K562 (cell line): ENCODE results near the gene GRIK1. TPM values are rescaled to one million over a fixed set of nuclear protein-coding genes. Genes with fewer than 3 reads are reported as not detected.

Experiments
- ATAC-seq: fragments of 200-7000 bp; cut with Tn5 transposase; 3 replicates; pipeline ENCODE4 v1.9.1; 2020; ENCODE audit warnings: moderate library complexity
- BruUV-seq: library from RNA; stranded (reverse); fragments of 400-500 nt; replicated peaks from 2 replicates; lab custom pipeline; 2021; lab: Mats Ljungman, UMichigan
- CTCF ChIA-PET: fragments of 300-600 bp; formaldehyde crosslinking; extraction: SDS; loops from one replicate; lab custom pipeline; 2021; ENCODE audit warnings: low intra/inter-chr PET ratio; lab: Yijun Ruan, JAX
- POLR2A ChIA-PET: fragments of 300-600, 350-650 bp; sonication (Branson Sonifier 250); formaldehyde crosslinking; extraction: SDS; loops from one replicate; lab custom pipeline; 2021; ENCODE audit warnings: antibody characterized with exemption, inconsistent platforms; lab: Yijun Ruan, JAX
- DNase-seq, 4 experiments: peaks; one replicate each; pipeline versions ENCODE4 v3.0.0 to v3.0.0-alpha.2; 2011 to 2018; ENCODE audit warnings: low spot score in 3 of 4, mixed read lengths in 3 of 4; ENCODE audit errors: extremely low read depth in 1 of 4
- FAIRE-seq: peaks from 2 replicates; lab custom pipeline; 2011; peaks lifted over from hg19 to GRCh38; lab: Jason Lieb, UNC
- H2AFZ ChIP-seq: 2 replicates; pipeline ENCODE4 v1.6.0; 2011; ENCODE audit warnings: low read depth, low read length, control low read depth, inconsistent platforms
- H3K27ac ChIP-seq: fragments of 200-600 bp; 3 replicates; pipeline ENCODE4 v1.8.0; 2011; ENCODE audit warnings: low read depth, mild to moderate bottlenecking, control low read depth, inconsistent platforms, low read length, moderate library complexity, mixed read lengths; ENCODE audit errors: extremely low read depth
- H3K27me3 ChIP-seq, 2 experiments: fragments of 300-600 bp in 1 of 2; 2 replicates in 1 of 2; 3 replicates in 1 of 2; pipeline versions ENCODE4 v1.6.0 to v1.8.0; 2011; ENCODE audit warnings: inconsistent platforms in 2 of 2, low read length in 2 of 2, mild to moderate bottlenecking in 1 of 2, mixed read lengths in 1 of 2, moderate library complexity in 1 of 2; ENCODE audit not compliant: control insufficient read depth in 2 of 2, insufficient read depth in 2 of 2
- H3K36me3 ChIP-seq: fragments of 300-600 bp; 3 replicates; pipeline ENCODE4 v1.8.0; 2011; ENCODE audit warnings: mild to moderate bottlenecking, low read length, inconsistent platforms; ENCODE audit not compliant: control insufficient read depth, insufficient read depth
- H3K4me1 ChIP-seq, 2 experiments: fragments of 200-600 bp in 1 of 2; replicated peaks in 1 of 2; 2 replicates in 1 of 2; 3 replicates in 1 of 2; pipeline versions ENCODE4 v1.5.1 to v1.8.0; 2011; ENCODE audit warnings: inconsistent platforms in 2 of 2, low read length in 2 of 2, mild to moderate bottlenecking in 1 of 2, mixed read lengths in 1 of 2, moderate library complexity in 1 of 2; ENCODE audit not compliant: control insufficient read depth in 2 of 2, insufficient read depth in 2 of 2
- H3K4me2 ChIP-seq: 2 replicates; pipeline ENCODE4 v1.6.1; 2011; ENCODE audit warnings: low read length, control low read depth, inconsistent platforms, mixed read lengths; ENCODE audit not compliant: insufficient read depth
- H3K4me3 ChIP-seq: fragments of 200-600 bp; sonication (generic), shearing (Covaris generic); 2 replicates; pipeline ENCODE4 v1.5.1; 2016; ENCODE audit warnings: control low read depth, inconsistent platforms
- H3K79me2 ChIP-seq: fragments of 200-600 bp; 3 replicates; pipeline ENCODE4 v1.8.0; 2011; ENCODE audit warnings: low read length, inconsistent platforms; ENCODE audit not compliant: control insufficient read depth, insufficient read depth
- H3K9ac ChIP-seq, 2 experiments: 2 replicates each; pipeline versions ENCODE4 v1.6.0 to v1.6.1; 2011; ENCODE audit warnings: low read depth in 2 of 2, low read length in 2 of 2, control low read depth in 1 of 2, inconsistent platforms in 1 of 2, mild to moderate bottlenecking in 1 of 2, mixed read lengths in 1 of 2; ENCODE audit not compliant: insufficient read depth in 1 of 2
- H3K9me1 ChIP-seq: one replicate; pipeline ENCODE4 v1.6.0; 2011; ENCODE audit warnings: inconsistent platforms, mild to moderate bottlenecking, low read length, moderate library complexity; ENCODE audit not compliant: control insufficient read depth, insufficient read depth
- H3K9me3 ChIP-seq: replicated peaks from 2 replicates; pipeline ENCODE4 v1.5.1; 2011; ENCODE audit warnings: low read depth, low read length, inconsistent platforms; ENCODE audit not compliant: control insufficient read depth, insufficient read depth
- H4K20me1 ChIP-seq: replicated peaks from 2 replicates; pipeline ENCODE4 v1.6.1; 2011; ENCODE audit warnings: low read length, inconsistent platforms, mixed read lengths; ENCODE audit not compliant: control insufficient read depth, insufficient read depth
- ATF3 ChIP-seq, 2 experiments: fragments of 450-650 bp in 1 of 2; sonication (generic) in 1 of 2; formaldehyde crosslinking in 1 of 2; IDR thresholded peaks in 1 of 2; conservative IDR thresholded peaks in 1 of 2; 2 replicates each; pipeline versions ENCODE4 v1.6.1 to v1.8.1; 2016 to 2023; ENCODE audit warnings: mild to moderate bottlenecking in 2 of 2, moderate library complexity in 2 of 2, inconsistent platforms in 1 of 2, missing genetic modification reagents in 1 of 2
- CHD4 ChIP-seq: fragments of 200-600 bp; sonication (generic); IDR thresholded peaks from 3 replicates; pipeline ENCODE4 v1.6.1; 2012; ENCODE audit warnings: low read depth, mild to moderate bottlenecking, mixed read lengths, low read length, inconsistent platforms; ENCODE audit not compliant: insufficient read depth, insufficient replicate concordance, poor library complexity, severe bottlenecking
- CLOCK ChIP-seq: fragments of 250-450 bp; sonication (Bioruptor Pico); IDR thresholded peaks from 2 replicates; pipeline ENCODE4 v1.4.0; 2020; ENCODE audit warnings: mild to moderate bottlenecking, moderate library complexity, borderline replicate concordance
- E2F5 ChIP-seq: sonication (generic); formaldehyde crosslinking; IDR thresholded peaks from 2 replicates; pipeline ENCODE4 v1.8.0; 2022; ENCODE audit warnings: mild to moderate bottlenecking, missing genetic modification reagents
- HINFP ChIP-seq: fragments of 450-650 bp; conservative IDR thresholded peaks from 2 replicates; pipeline ENCODE4 v1.6.1; 2016; ENCODE audit warnings: missing genetic modification characterization, low read depth, mild to moderate bottlenecking, control low read depth, missing compliant biosample characterization
- PHF8 ChIP-seq: fragments of 200-600 bp; sonication (generic); IDR thresholded peaks from 2 replicates; pipeline ENCODE4 v1.6.1; 2012; ENCODE audit warnings: mixed run types, mild to moderate bottlenecking, inconsistent platforms, low read length, moderate library complexity, borderline replicate concordance
- PTBP1 ChIP-seq: fragments of 200-400 bp; formaldehyde crosslinking; IDR thresholded peaks from 2 replicates; pipeline ENCODE4 v1.6.1; 2017; ENCODE audit warnings: low read depth, low read length
- RHOXF2B ChIP-seq: fragments of 250-450 bp; sonication (Bioruptor Pico); conservative IDR thresholded peaks from 2 replicates; pipeline ENCODE4 v1.5.1; 2021
- SIN3B ChIP-seq: fragments of 450-650 bp; IDR thresholded peaks from 2 replicates; pipeline ENCODE4 v1.6.1; 2017; ENCODE audit warnings: low read depth, mild to moderate bottlenecking, moderate library complexity
- SIRT6 ChIP-seq: IDR thresholded peaks from one replicate; pipeline ENCODE4 v1.6.1; 2012; ENCODE audit warnings: low read depth, mild to moderate bottlenecking, control low read depth, inconsistent platforms, low read length, moderate library complexity
- SIX5 ChIP-seq, 2 experiments: IDR thresholded peaks; 2 replicates each; pipeline ENCODE4 v1.6.1; 2011; ENCODE audit warnings: low read length in 2 of 2, borderline replicate concordance in 1 of 2, low read depth in 1 of 2, mild to moderate bottlenecking in 1 of 2, moderate library complexity in 1 of 2; ENCODE audit not compliant: insufficient read depth in 1 of 2
- SMC3 ChIP-seq: conservative IDR thresholded peaks from 2 replicates; pipeline ENCODE4 v1.6.1; 2011; ENCODE audit warnings: low read depth, low read length, improper control_type of control experiment; ENCODE audit not compliant: insufficient read depth
- SNIP1 ChIP-seq: fragments of 450-650 bp; IDR thresholded peaks from 2 replicates; pipeline ENCODE4 v1.7.1; 2017; ENCODE audit warnings: low read depth, mild to moderate bottlenecking
- SPI1 ChIP-seq: IDR thresholded peaks from 2 replicates; pipeline ENCODE4 v1.6.1; 2011; ENCODE audit warnings: low read depth, low read length, control low read depth, borderline replicate concordance
- ZEB2 ChIP-seq: fragments of 450-650 bp; IDR thresholded peaks from 2 replicates; pipeline ENCODE4 v1.6.1; 2016
- WGBS: fragments of 100-300 bp; shearing (Covaris generic); methylation state at CpG from one replicate; pipeline ENCODE4 v1.1.6; 2016; ENCODE audit warnings: low coverage, mixed read lengths; ENCODE audit not compliant: insufficient coverage; ENCODE audit errors: missing lambda C conversion rate; 5-methylcytosine and 5-hydroxymethylcytosine counted together
- in situ Hi-C: fragments of 300-500 bp; cut with MboI; formaldehyde crosslinking; loops from 4 replicates; pipeline ENCODE4 v1.15.0; 2018; ENCODE audit warnings: inconsistent platforms, mixed read lengths
- intact Hi-C: fragments of 100-400 bp; cut with micrococcal nuclease; formaldehyde crosslinking; loops from 2 replicates; pipeline ENCODE4 v1.14.2; 2022
- polyA plus RNA-seq, 8 experiments: library from polyadenylated mRNA; depleted of rRNA in 4 of 8; stranded (reverse) in 5 of 8; unstranded in 3 of 8; fragments of >200 nt; fragmentation: Nextera tagmentation in 2 of 8; fragmentation: Illumina TruSeq in 1 of 8; extraction: Ambion mirVana in 2 of 8; extraction: Trizol in 1 of 8; gene quantifications; 2 replicates each; pipeline versions ENCODE4 v1.2.1 to v1.2.3, GENCODE V29; 2011 to 2014; ENCODE audit warnings: inconsistent platforms in 1 of 8, missing spikeins in 1 of 8
- total RNA-seq, 7 experiments: library from RNA; depleted of rRNA in 6 of 7; stranded (reverse); fragments of >200 nt in 6 of 7; fragmentation: Illumina TruSeq in 2 of 7; extraction: Trizol in 2 of 7; gene quantifications; 2 replicates each; pipeline versions ENCODE4 v1.2.1 to v1.2.3, GENCODE V29; 2011 to 2021; ENCODE audit warnings: low replicate concordance in 1 of 7

GRIK1 gene
- total and polyA plus RNA-seq, 9 of the 15 experiments (the other 6 are each of a cell fraction or from before 2014, with no cell fraction given), result 0.17 to 2.8 (median 0.53) TPM

- Histone ChIP-seq H3K9ac (no peak overlapping the region), H3K27ac (no peak overlapping the region), H3K36me3 (no peaks in the 10 kb centered on the region), H3K79me2 (no peaks in the 10 kb centered on the region), H3K9me1 (no peaks in the 10 kb centered on the region), H3K27me3 (no peaks in the 10 kb centered on the region), H3K4me2 (no peak overlapping the region)
- no peak for DNase-seq
- intact Hi-C loops, result no loop called here
- in situ Hi-C loops, result no loop called here
- WGBS, result 50% methylated on average over 1 of the region's 1 CpG
- no peak for ATAC-seq
- TF ChIP-seq SMC3 (no peak), SIN3B (no peak), HINFP (no peak), RHOXF2B (CRISPR knock-in tag) (no peak), PHF8 (no peak), SPI1 (no peak), PTBP1 (no peak), E2F5 (CRISPR knock-in tag) (no peak), SIRT6 (no peak), SIX5 (IDR thresholded peaks at IDR 0.05; ENCODE audit: borderline replicate concordance in 1 of 2, insufficient read depth in 1 of 2, low read depth in 1 of 2, low read length in 2 of 2) (no peak), CHD4 (no peak), ATF3 (IDR thresholded peaks at IDR 0.05) (no peak), ATF3 (CRISPR knock-in tag; conservative IDR thresholded peaks at IDR 0.05) (no peak), CLOCK (CRISPR knock-in tag) (no peak), ZEB2 (no peak), SNIP1 (no peak)
- TF ChIP-seq, all 486 proteins: peak for 0
- CTCF ChIA-PET, result no interaction called here
- Histone ChIP-seq H3K4me3 (no peak overlapping the region), H4K20me1 (no peaks in the 10 kb centered on the region), H3K9me3 (no peaks in the 10 kb centered on the region), H3K4me1 (no peaks in the 10 kb centered on the region; a peak in 1 of 5 replicates), H2AFZ (no peak overlapping the region)
- no TSS peak for BruUV-seq
- FAIRE-seq, result no peak
- POLR2A ChIA-PET, result interaction anchor here (0.8 to 1.3 kb wide), 2 partner anchors 17 to 42 kb away, joined by 3 to 4 read pairs; no protein-coding TSS in a partner anchor
Observed at GRCh38 chr21:29854795-29855194, 85.0 kb downstream of the GRIK1 start.
